Measurements from ENCODE around the gene HFE.
"Not testable (repeated sequence)": the region's sequence is repeated elsewhere in the genome, so short reads cannot be mapped to it uniquely, and the experiment has no call there.

Gene HFE

GRCh38 chr6:26118999-26119398, 31.8 kb downstream of the HFE start:
- DNase-seq (ENCODE audit: low read depth in 1 of 2, low spot score in 1 of 2) = no peak
- no peak overlapping the region for H3K27ac ChIP-seq (replicated peaks)
- TF ChIP-seq SPI1 (IDR thresholded peaks at IDR 0.05; ENCODE audit: borderline replicate concordance, low read depth) = no peak
- TF ChIP-seq POLR2AphosphoS5 (IDR thresholded peaks at IDR 0.05; ENCODE audit: low read depth) = no peak
- no peak for TF ChIP-seq CTCF (IDR thresholded peaks at IDR 0.05; ENCODE audit: insufficient read depth, low read length)
- TF ChIP-seq GABPA (IDR thresholded peaks at IDR 0.05; ENCODE audit: low read depth) = no peak
- no peak for TF ChIP-seq REST (IDR thresholded peaks at IDR 0.05; ENCODE audit: insufficient replicate concordance, low read depth)
- H3K4me3 ChIP-seq (replicated peaks; ENCODE audit: insufficient read depth, low read length) = no peak overlapping the region
- no peaks in the 10 kb centered on the region for H3K27me3 ChIP-seq (ENCODE audit: insufficient read depth, poor library complexity, severe bottlenecking)

- not testable (repeated sequence) for H3K4me3 ChIP-seq (replicated peaks; ENCODE audit: insufficient read depth, low read length); DNase-seq (ENCODE audit: low read depth in 1 of 2, low spot score in 1 of 2); H3K27me3 ChIP-seq (ENCODE audit: insufficient read depth, poor library complexity, severe bottlenecking); H3K27ac ChIP-seq (replicated peaks)
These were observed 32.9 kb downstream of the HFE start for GRCh38 chr6:26120115-26120514.

GRCh38 chr6:26120807-26121140, 33.5 kb downstream of the HFE start:
- DNase-seq (ENCODE audit: low read depth in 1 of 2, low spot score in 1 of 2) = no peak
- Histone ChIP-seq H3K4me3 (replicated peaks; ENCODE audit: insufficient read depth, low read length) (no peak overlapping the region), H3K27me3 (ENCODE audit: insufficient read depth, poor library complexity, severe bottlenecking) (no peaks in the 10 kb centered on the region), H3K27ac (replicated peaks) (no peak overlapping the region)
- TF ChIP-seq GABPA (IDR thresholded peaks at IDR 0.05; ENCODE audit: low read depth) = no peak
- no peak for TF ChIP-seq SPI1 (IDR thresholded peaks at IDR 0.05; ENCODE audit: borderline replicate concordance, low read depth)
- no peak for TF ChIP-seq CTCF (IDR thresholded peaks at IDR 0.05; ENCODE audit: insufficient read depth, low read length)
- TF ChIP-seq REST (IDR thresholded peaks at IDR 0.05; ENCODE audit: insufficient replicate concordance, low read depth) = no peak
- TF ChIP-seq POLR2AphosphoS5 (IDR thresholded peaks at IDR 0.05; ENCODE audit: low read depth) = no peak

- Histone ChIP-seq H3K27ac (replicated peaks) (no peak overlapping the region; the same call in 1 of the 2 replicates), H3K27me3 (ENCODE audit: insufficient read depth, poor library complexity, severe bottlenecking) (no peaks in the 10 kb centered on the region), H3K4me3 (replicated peaks; ENCODE audit: insufficient read depth, low read length) (no peak overlapping the region)
- DNase-seq (ENCODE audit: low read depth in 1 of 2, low spot score in 1 of 2) = no peak
- no peak for TF ChIP-seq REST (IDR thresholded peaks at IDR 0.05; ENCODE audit: insufficient replicate concordance, low read depth)
- TF ChIP-seq SPI1 (IDR thresholded peaks at IDR 0.05; ENCODE audit: borderline replicate concordance, low read depth) = no peak
- TF ChIP-seq CTCF (IDR thresholded peaks at IDR 0.05; ENCODE audit: insufficient read depth, low read length) = no peak
- TF ChIP-seq GABPA (IDR thresholded peaks at IDR 0.05; ENCODE audit: low read depth) = no peak
- TF ChIP-seq POLR2AphosphoS5 (IDR thresholded peaks at IDR 0.05; ENCODE audit: low read depth) = no peak
These were observed 34.1 kb downstream of the HFE start for GRCh38 chr6:26121141-26122004.

All from HL-60 (cell line).